Activated CD4-positive, alpha-beta T cell treated with anti-CD3 and anti-CD28 coated beads for 24 hours (primary cell): ENCODE data around the gene SACM1L.

Source experiments
- DNase-seq, 2 donors: peaks; one replicate each; pipeline ENCODE4 v3.0.0-alpha.2; 2020; ENCODE audit warnings: low read depth in 2 of 2

Gene SACM1L

GRCh38 chr3:45688882-45689786, at the start of gene SACM1L:
Gene SACM1L, plus strand, starts transcription at chr3:45689396. Its CDS starts 70 bp downstream, at chr3:45689466.
- peak; percentile 93 for DNase-seq

- no peak for DNase-seq
Observed at GRCh38 chr3:45640091-45640507, 49.1 kb upstream of the SACM1L start.

- no peak for DNase-seq
Observed at GRCh38 chr3:45640724-45641361, 48.4 kb upstream of the SACM1L start.

- no peak for DNase-seq
Observed at GRCh38 chr3:45641756-45642155, 47.4 kb upstream of the SACM1L start.

GRCh38 chr3:45642731-45643152, 46.5 kb upstream of the SACM1L start:
- DNase-seq, result no peak

GRCh38 chr3:45644063-45644790, 45.0 kb upstream of the SACM1L start:
- DNase-seq, result no peak

- DNase-seq, result no peak
Observed at GRCh38 chr3:45644791-45645201, 44.4 kb upstream of the SACM1L start.

- DNase-seq, result no peak
Observed at GRCh38 chr3:45646051-45646585, 43.1 kb upstream of the SACM1L start.

GRCh38 chr3:45647148-45647619, 42.0 kb upstream of the SACM1L start:
- no peak for DNase-seq

GRCh38 chr3:45653205-45653604, 36.0 kb upstream of the SACM1L start:
- DNase-seq, result no peak

- no peak for DNase-seq
Observed at GRCh38 chr3:45654397-45654944, 34.7 kb upstream of the SACM1L start.

GRCh38 chr3:45655906-45656305, 33.3 kb upstream of the SACM1L start:
- no peak for DNase-seq

- DNase-seq, result peak; percentile 78 to 85
Observed at GRCh38 chr3:45656575-45657363, 32.4 kb upstream of the SACM1L start.

- no peak for DNase-seq
Observed at GRCh38 chr3:45657853-45658252, 31.3 kb upstream of the SACM1L start.

GRCh38 chr3:45659661-45660566, 29.3 kb upstream of the SACM1L start:
- no peak for DNase-seq

- no peak for DNase-seq
Observed at GRCh38 chr3:45660567-45660901, 28.7 kb upstream of the SACM1L start.

GRCh38 chr3:45664578-45664977, 24.6 kb upstream of the SACM1L start:
- DNase-seq, result peak; percentile 40 to 51

GRCh38 chr3:45665101-45665572, 24.1 kb upstream of the SACM1L start:
- peak in 1 of 2 donors; percentile 33 for DNase-seq

GRCh38 chr3:45666757-45667431, 22.3 kb upstream of the SACM1L start:
- no peak for DNase-seq
